ENCODE measurements around the gene CCDC9B.

- TF ChIP-seq POLR2A (IDR thresholded peaks at IDR 0.05; ENCODE audit: low read length), result no peak
- TF ChIP-seq GATA1 (IDR thresholded peaks at IDR 0.05; ENCODE audit: low read depth, low read length), result no peak
These were observed 48.5 kb downstream of the CCDC9B start for GRCh38 chr15:40292246-40292645.
